LNCaP clone FGC (cell line): ENCODE results near the gene INTS2.
"Not testable (repeated sequence)": the region's sequence is repeated elsewhere in the genome, so short reads cannot be mapped to it uniquely, and the experiment has no call there.

Experiments
- DNase-seq: peaks from one replicate; pipeline ENCODE4 v3.0.0-alpha.2; 2011; ENCODE audit warnings: low read depth
- H3K4me3 ChIP-seq: 2 replicates; pipeline ENCODE4 v1.5.1; 2011; ENCODE audit warnings: mild to moderate bottlenecking, low read depth, low read length, control low read depth
- CTCF ChIP-seq: IDR thresholded peaks from 2 replicates; pipeline ENCODE4 v1.5.1; 2012; ENCODE audit warnings: mild to moderate bottlenecking; ENCODE audit not compliant: control insufficient read depth, insufficient read depth; ENCODE audit errors: extremely low read depth

Gene INTS2

GRCh38 chr17:61825448-61826137, 102.2 kb downstream of the INTS2 start:
- H3K4me3 ChIP-seq = no peak overlapping the region
- DNase-seq = no peak
- TF ChIP-seq CTCF = no peak

GRCh38 chr17:61822326-61823285, 105.2 kb downstream of the INTS2 start:
- DNase-seq = no peak
- H3K4me3 ChIP-seq = no peak overlapping the region
- TF ChIP-seq CTCF = no peak

GRCh38 chr17:61821655-61822054, 106.1 kb downstream of the INTS2 start:
- TF ChIP-seq CTCF = no peak
- DNase-seq = no peak
- H3K4me3 ChIP-seq = no peak overlapping the region

- not testable (repeated sequence) for H3K4me3 ChIP-seq, DNase-seq
Measured at GRCh38 chr17:61819265-61819664, 108.5 kb downstream of the INTS2 start.

GRCh38 chr17:61818225-61818624, 109.6 kb downstream of the INTS2 start:
- no peak for TF ChIP-seq CTCF
- H3K4me3 ChIP-seq = no peak overlapping the region
- no peak for DNase-seq

GRCh38 chr17:61817452-61817851, 110.3 kb downstream of the INTS2 start:
- TF ChIP-seq CTCF = no peak
- no peak for DNase-seq
- H3K4me3 ChIP-seq = no peak overlapping the region

GRCh38 chr17:61816538-61816937, 111.2 kb downstream of the INTS2 start:
- no peak overlapping the region for H3K4me3 ChIP-seq
- no peak for DNase-seq
- TF ChIP-seq CTCF = no peak
